ENCODE results near the gene ITGA5. TPM values are rescaled to one million over a fixed set of nuclear protein-coding genes. Genes with fewer than 3 reads are reported as not detected.

The ITGA5 gene
- total RNA-seq, 4 donors from 2014 or later: 76.9 to 292 (median 118) TPM

GRCh38 chr12:54363047-54363446, 56.0 kb downstream of the ITGA5 start:
- no peak for TF ChIP-seq CTCF (IDR thresholded peaks at IDR 0.05)
- DNase-seq (ENCODE audit: low spot score) (no peak), ATAC-seq (ENCODE audit: low FRiP score) (no peak)

- DNase-seq (ENCODE audit: low spot score) (no peak), ATAC-seq (ENCODE audit: low FRiP score) (no peak)
- no peak for TF ChIP-seq CTCF (IDR thresholded peaks at IDR 0.05)
Measured at GRCh38 chr12:54360717-54361456, 58.2 kb downstream of the ITGA5 start.

GRCh38 chr12:54359762-54360351, 59.2 kb downstream of the ITGA5 start:
- no peak for ATAC-seq (ENCODE audit: low FRiP score)
- no peak for DNase-seq (ENCODE audit: low spot score)
- TF ChIP-seq CTCF (IDR thresholded peaks at IDR 0.05): no peak

GRCh38 chr12:54358945-54359761, 59.9 kb downstream of the ITGA5 start:
- ATAC-seq (ENCODE audit: low FRiP score) (peak; percentile 94), DNase-seq (ENCODE audit: low spot score) (peak; percentile 81)
- no peak for TF ChIP-seq CTCF (IDR thresholded peaks at IDR 0.05)

- ATAC-seq (ENCODE audit: low FRiP score): no peak
- DNase-seq (ENCODE audit: low spot score): no peak
- no peak for TF ChIP-seq CTCF (IDR thresholded peaks at IDR 0.05)
Measured at GRCh38 chr12:54358191-54358944, 60.7 kb downstream of the ITGA5 start.

- no peak for DNase-seq (ENCODE audit: low spot score)
- ATAC-seq (ENCODE audit: low FRiP score): no peak
- no peak for TF ChIP-seq CTCF (IDR thresholded peaks at IDR 0.05)
Measured at GRCh38 chr12:54357506-54358190, 61.4 kb downstream of the ITGA5 start.

Data from omental fat pad (tissue), 4 donors.